T-helper 1 cell treated with Interleukin-12 subunit alpha and Interleukin-12 subunit beta and Interleukin-4 antibody, amounts not matched to agents 30 μg/mL and 1 μg/mL, for 36 hours (primary cell): Measurements from ENCODE around the gene AKNAD1.

ENCODE experiments used
- H3K27ac Mint-ChIP-seq: one replicate; pipeline ENCODE4 v1.8.0; 2021; ENCODE audit warnings: mild to moderate bottlenecking, mixed read lengths
- H3K27me3 Mint-ChIP-seq: one replicate; pipeline ENCODE4 v1.8.0; 2021; ENCODE audit warnings: low read depth, mixed read lengths
- H3K36me3 Mint-ChIP-seq: one replicate; pipeline ENCODE4 v1.8.0; 2021; ENCODE audit warnings: low read depth, mixed read lengths
- H3K4me1 Mint-ChIP-seq: one replicate; pipeline ENCODE4 v1.8.0; 2021; ENCODE audit warnings: low read depth, mixed read lengths
- H3K4me3 Mint-ChIP-seq: one replicate; pipeline ENCODE4 v1.8.0; 2021; ENCODE audit warnings: mild to moderate bottlenecking, moderate library complexity, mixed read lengths
- H3K9me3 Mint-ChIP-seq: one replicate; pipeline ENCODE4 v1.8.0; 2021; ENCODE audit warnings: mixed read lengths

AKNAD1 gene

DNA sequence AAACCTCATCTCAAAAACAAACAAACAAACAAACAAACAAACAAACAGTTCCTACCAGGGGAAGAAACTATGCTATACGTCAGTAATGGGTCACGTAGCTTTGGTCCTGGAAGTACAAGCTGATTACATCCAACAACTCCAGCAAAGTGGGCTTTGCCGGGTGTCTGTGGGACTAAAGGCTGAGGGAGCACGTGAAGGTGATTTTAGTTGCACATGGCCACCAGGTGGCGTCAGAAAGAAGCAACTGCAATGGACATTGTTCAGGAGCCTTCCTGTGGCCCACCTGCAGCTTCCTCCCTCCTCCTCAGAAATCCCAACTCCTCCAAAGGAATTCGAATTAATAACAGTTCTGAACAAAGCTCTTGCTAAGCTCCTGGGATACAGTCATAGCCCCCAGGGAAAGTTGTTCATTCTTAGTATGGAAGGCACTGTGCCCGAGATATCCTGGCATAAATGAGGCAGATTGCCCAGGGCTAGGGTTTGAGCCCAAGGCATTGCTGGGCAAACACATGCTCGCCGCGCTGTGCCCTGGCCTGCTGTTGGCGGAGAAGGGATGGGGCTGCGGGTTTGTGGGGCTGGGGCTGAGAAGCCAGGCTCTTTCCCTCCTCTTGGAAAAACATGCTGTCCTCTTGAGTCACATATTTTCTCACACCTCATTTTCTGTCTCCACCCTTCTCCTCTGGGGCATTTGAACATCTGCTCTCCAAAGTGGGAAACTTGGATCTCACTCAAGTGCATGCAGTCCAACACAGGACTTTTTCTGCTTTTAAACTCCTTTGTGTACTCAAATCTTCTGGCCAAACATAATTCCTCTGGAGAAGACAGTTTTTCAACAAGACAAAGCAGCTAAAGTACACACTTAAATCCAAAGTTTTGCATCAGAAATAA lies 28.6 kb downstream of the AKNAD1 start:
- no peaks in the 10 kb centered on the region for H3K36me3 Mint-ChIP-seq
- peaks cover 8% of the 10 kb centered on the region for H3K4me1 Mint-ChIP-seq
- H3K27ac Mint-ChIP-seq = no peak overlapping the region
- no peak overlapping the region for H3K4me3 Mint-ChIP-seq
- no peaks in the 10 kb centered on the region for H3K9me3 Mint-ChIP-seq
- H3K27me3 Mint-ChIP-seq = peaks cover 9% of the 10 kb centered on the region

DNA sequence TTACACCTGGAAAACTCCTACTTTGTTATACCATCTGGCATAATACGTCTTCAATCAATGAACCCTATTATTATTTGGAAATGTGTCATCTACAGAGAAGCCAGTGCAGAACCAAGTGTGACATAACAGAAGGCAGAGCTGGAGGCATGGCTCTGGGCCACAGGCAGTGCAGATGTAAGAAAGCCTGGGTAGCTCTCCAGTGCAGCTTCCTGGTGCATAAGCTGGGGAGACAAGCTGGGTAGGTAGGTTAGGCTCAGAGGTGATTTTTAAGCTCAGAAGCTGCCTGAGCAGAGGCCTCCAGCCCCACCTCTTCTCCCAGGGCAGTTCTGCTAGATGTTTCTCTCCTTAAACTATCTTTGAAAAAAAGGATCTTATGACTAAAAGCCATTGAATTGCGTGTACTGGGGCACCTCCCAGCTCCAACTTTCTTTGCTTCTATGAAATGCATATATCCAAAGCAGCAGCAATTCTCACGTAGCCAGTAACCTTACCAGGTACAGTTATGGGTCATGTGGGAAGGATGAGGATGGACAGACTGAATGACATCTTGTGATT lies 30.7 kb downstream of the AKNAD1 start:
- no peaks in the 10 kb centered on the region for H3K36me3 Mint-ChIP-seq
- no peaks in the 10 kb centered on the region for H3K9me3 Mint-ChIP-seq
- H3K27me3 Mint-ChIP-seq = peaks cover 23% of the 10 kb centered on the region
- H3K4me1 Mint-ChIP-seq = peaks cover 9% of the 10 kb centered on the region
- no peak overlapping the region for H3K27ac Mint-ChIP-seq
- no peak overlapping the region for H3K4me3 Mint-ChIP-seq

GRCh38 chr1:108824051-108824450 lies 32.8 kb downstream of the AKNAD1 start:
- Mint-ChIP-seq H3K27me3 (peaks cover 23% of the 10 kb centered on the region), H3K4me1 (peaks cover 9% of the 10 kb centered on the region), H3K4me3 (no peak overlapping the region), H3K27ac (no peak overlapping the region), H3K36me3 (no peaks in the 10 kb centered on the region), H3K9me3 (no peaks in the 10 kb centered on the region)

DNA sequence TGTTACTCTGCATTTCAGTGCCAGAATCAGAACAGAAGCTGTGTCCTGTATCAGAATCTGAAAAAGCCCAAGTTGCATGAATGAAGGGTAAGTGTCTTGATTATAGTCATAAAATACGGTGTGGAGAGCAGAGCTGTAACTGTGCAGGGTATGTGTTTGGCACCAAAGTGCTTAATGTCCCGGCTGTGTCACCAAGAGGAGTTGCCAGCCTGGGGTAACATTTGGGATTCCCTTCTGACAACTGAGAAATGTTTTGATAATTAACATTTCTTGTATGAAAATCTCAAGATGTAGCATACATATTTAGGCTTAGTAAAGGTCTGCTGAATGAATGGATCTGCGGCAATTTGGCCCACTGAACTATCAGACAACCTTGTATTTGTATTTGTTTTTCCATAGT lies 33.3 kb downstream of the AKNAD1 start:
- Mint-ChIP-seq H3K4me1 (peaks cover 9% of the 10 kb centered on the region), H3K27ac (no peak overlapping the region), H3K27me3 (peaks cover 23% of the 10 kb centered on the region), H3K4me3 (no peak overlapping the region), H3K9me3 (no peaks in the 10 kb centered on the region), H3K36me3 (no peaks in the 10 kb centered on the region)

GRCh38 chr1:108819878-108820277 lies 37.0 kb downstream of the AKNAD1 start:
- Mint-ChIP-seq H3K9me3 (no peaks in the 10 kb centered on the region), H3K27ac (no peak overlapping the region), H3K4me1 (peaks cover 4% of the 10 kb centered on the region), H3K4me3 (no peak overlapping the region), H3K36me3 (no peaks in the 10 kb centered on the region), H3K27me3 (peaks cover 28% of the 10 kb centered on the region)

DNA sequence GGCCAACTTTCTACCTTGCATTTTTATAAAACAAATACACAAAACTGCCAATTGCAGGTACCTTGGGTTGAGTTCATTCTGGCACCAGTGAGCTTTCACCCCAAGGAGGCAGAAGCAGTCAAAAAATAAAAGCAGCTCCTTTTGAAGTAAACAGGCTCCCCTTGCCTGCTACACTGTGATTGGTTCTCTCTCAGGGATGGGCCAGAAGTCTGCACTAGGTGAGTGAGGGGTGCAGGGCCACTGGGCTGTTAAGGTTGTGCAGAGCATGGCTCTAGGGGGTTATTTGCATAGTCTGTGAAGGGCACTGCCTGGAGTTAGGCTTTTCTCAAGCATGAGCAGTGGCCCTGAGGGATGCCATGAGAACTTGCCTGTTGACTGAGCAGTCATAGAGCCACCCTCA lies 39.1 kb downstream of the AKNAD1 start:
- no peaks in the 10 kb centered on the region for H3K9me3 Mint-ChIP-seq
- peaks cover 20% of the 10 kb centered on the region for H3K27me3 Mint-ChIP-seq
- peaks cover 2% of the 10 kb centered on the region for H3K36me3 Mint-ChIP-seq
- H3K4me1 Mint-ChIP-seq = peaks cover 4% of the 10 kb centered on the region
- no peak overlapping the region for H3K27ac Mint-ChIP-seq
- no peak overlapping the region for H3K4me3 Mint-ChIP-seq

DNA sequence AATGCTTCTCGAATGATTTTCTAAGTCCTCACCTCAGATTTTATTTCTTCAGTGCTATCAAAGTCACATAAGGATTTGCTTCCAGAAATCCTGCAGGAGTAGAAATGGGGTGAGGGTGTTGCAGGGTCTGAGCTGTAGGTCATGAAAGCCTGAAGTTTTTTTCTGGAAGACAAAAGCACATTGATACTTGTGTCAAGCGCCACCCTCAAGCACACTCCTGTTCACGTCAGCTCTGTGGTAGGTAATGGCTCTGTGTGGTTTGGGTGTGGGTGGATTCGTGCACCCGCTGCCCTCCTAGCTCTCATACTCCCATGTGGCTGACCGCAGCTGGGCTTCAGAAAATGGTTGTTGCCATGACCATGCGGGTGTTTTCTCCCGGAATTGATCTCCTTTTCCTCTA lies 39.9 kb downstream of the AKNAD1 start:
- Mint-ChIP-seq H3K36me3 (peaks cover 2% of the 10 kb centered on the region), H3K4me3 (no peak overlapping the region), H3K9me3 (no peaks in the 10 kb centered on the region), H3K27me3 (peaks cover 18% of the 10 kb centered on the region), H3K4me1 (peaks cover 1% of the 10 kb centered on the region), H3K27ac (no peak overlapping the region)

DNA sequence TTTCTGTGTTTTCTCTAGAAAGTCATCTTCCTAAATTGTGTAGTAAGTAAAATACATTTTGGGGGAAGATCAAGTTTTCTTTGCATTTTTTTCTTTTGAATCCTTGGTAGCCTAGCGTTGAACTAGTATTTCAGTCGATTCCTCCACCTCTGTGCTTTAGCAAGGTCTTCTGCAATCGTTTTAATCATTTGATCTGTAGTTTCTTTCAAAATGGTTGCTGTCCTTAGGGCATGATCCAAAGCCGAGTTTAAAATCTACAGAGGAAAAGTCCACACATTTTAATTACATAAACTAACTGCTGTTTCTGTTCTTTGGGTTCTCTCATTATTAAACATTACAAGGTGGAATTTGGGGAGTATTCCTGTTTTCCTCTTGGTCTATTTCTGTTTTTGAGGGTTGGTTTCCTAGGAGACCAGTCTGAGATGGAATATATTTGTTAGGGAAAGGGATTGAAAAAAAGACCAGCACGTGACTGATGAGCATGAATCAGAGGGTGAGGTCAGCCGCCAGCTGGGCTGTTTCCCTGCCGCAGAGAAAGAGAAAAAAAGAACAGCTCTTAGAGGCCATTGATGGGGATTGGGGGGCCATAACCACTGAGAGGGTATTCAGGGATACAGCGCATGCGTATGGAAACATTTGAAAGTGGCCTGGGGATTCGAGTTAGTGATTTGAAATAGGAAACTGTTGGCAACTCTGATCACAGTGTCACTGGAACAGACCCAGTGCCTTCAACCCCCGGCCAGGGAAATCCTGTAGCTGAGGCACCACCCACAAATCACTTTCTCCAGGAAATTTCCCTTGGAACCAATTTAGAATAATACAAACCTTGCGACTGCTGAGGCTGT lies 40.6 kb downstream of the AKNAD1 start:
- Mint-ChIP-seq H3K4me1 (peaks cover 1% of the 10 kb centered on the region), H3K4me3 (no peak overlapping the region), H3K27ac (no peak overlapping the region), H3K9me3 (no peaks in the 10 kb centered on the region), H3K27me3 (peaks cover 12% of the 10 kb centered on the region), H3K36me3 (peaks cover 2% of the 10 kb centered on the region)

GRCh38 chr1:108815566-108815965 lies 41.3 kb downstream of the AKNAD1 start:
- H3K9me3 Mint-ChIP-seq = no peaks in the 10 kb centered on the region
- H3K4me3 Mint-ChIP-seq = no peak overlapping the region
- peaks cover 1% of the 10 kb centered on the region for H3K4me1 Mint-ChIP-seq
- H3K36me3 Mint-ChIP-seq = peaks cover 2% of the 10 kb centered on the region
- peaks cover 11% of the 10 kb centered on the region for H3K27me3 Mint-ChIP-seq
- H3K27ac Mint-ChIP-seq = no peak overlapping the region

DNA sequence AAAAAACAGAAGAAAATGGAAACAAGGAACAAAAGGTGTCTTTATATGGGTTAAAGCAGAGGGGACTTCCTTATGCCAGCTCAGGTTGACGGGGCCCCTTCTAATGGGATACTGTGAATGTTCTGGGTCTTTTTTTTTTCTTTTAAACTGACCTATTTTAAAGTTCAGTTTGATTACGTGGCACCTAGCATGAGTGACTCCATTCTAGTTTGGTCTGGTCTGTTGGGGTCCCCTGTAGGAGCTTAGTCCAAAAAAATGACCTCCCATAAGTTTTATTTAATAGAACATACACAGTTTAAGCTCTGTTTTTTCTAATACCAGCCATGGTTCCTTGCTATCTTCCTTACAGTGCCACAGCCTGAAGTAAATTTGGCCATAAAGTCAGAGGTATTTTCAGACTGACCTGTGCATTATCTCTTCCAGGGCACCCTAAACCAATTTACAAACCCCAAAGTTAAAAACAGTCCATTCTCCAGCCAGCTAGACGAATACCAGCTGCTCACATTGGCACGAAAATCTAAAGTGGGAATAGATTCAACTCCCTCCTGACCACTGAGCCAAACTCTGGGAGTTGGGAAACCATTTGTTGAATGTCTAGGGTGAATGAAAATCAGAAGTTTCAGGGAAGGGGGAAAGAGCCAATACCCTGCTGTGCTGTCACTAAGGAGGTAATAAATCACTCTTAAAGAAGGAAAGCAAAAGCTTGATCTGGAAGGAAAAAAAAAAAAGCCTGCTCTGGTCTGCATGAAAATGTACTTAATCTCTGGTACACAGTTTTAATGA lies 42.4 kb downstream of the AKNAD1 start:
- no peak overlapping the region for H3K4me3 Mint-ChIP-seq
- no peaks in the 10 kb centered on the region for H3K9me3 Mint-ChIP-seq
- no peak overlapping the region for H3K27ac Mint-ChIP-seq
- peaks cover 1% of the 10 kb centered on the region for H3K4me1 Mint-ChIP-seq
- H3K27me3 Mint-ChIP-seq = peaks cover 11% of the 10 kb centered on the region
- peaks cover 4% of the 10 kb centered on the region for H3K36me3 Mint-ChIP-seq

DNA sequence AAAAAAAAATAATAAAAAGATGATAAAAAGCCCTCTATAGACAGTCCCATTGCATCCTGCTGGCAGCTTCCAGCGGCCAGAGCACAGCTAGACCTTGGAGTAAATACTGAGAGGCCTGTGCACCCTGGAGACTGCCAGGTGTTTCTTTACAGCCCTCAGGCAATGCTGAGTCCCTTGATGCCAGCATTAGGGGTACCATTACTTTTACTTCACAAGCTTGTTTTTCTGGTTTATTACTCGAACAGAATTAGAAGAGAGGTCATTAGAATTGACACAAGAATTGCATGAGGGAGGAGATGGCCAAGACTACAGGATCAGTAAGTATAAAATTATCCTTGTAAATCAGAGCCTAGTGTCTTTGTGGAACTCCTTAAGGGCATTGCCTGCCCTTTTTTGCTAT lies 43.6 kb downstream of the AKNAD1 start:
- Mint-ChIP-seq H3K36me3 (peaks cover 10% of the 10 kb centered on the region), H3K27me3 (peaks cover 11% of the 10 kb centered on the region), H3K9me3 (no peaks in the 10 kb centered on the region), H3K27ac (no peak overlapping the region), H3K4me3 (no peak overlapping the region), H3K4me1 (peaks cover 1% of the 10 kb centered on the region)

- H3K36me3 Mint-ChIP-seq = peaks cover 13% of the 10 kb centered on the region
- peaks cover 7% of the 10 kb centered on the region for H3K27me3 Mint-ChIP-seq
- H3K27ac Mint-ChIP-seq = no peak overlapping the region
- H3K4me3 Mint-ChIP-seq = no peak overlapping the region
- H3K9me3 Mint-ChIP-seq = no peaks in the 10 kb centered on the region
- H3K4me1 Mint-ChIP-seq = peaks cover 1% of the 10 kb centered on the region
Measured at GRCh38 chr1:108811611-108812010, 45.3 kb downstream of the AKNAD1 start.

DNA sequence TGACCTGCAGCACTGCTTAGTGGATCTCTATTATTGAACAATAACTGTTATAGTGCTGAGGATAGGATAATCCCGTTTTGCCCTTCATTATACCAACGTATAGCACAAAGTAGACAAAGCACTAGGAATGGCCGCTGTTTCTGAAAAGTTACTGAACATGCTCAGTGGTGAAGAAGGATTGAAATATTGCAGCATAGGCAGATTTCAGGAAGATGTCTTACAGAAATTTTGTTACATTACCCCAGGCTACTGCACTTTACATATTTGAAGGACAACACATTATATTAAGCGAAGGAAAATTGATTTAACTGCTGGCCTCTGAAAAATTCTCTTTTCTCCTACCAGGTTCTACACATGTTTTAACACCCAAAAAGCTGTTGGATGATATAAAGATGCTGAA lies 48.5 kb downstream of the AKNAD1 start:
- no peaks in the 10 kb centered on the region for H3K4me1 Mint-ChIP-seq
- no peak overlapping the region for H3K4me3 Mint-ChIP-seq
- no peaks in the 10 kb centered on the region for H3K27me3 Mint-ChIP-seq
- H3K36me3 Mint-ChIP-seq = peaks cover 25% of the 10 kb centered on the region
- no peaks in the 10 kb centered on the region for H3K9me3 Mint-ChIP-seq
- no peak overlapping the region for H3K27ac Mint-ChIP-seq

DNA sequence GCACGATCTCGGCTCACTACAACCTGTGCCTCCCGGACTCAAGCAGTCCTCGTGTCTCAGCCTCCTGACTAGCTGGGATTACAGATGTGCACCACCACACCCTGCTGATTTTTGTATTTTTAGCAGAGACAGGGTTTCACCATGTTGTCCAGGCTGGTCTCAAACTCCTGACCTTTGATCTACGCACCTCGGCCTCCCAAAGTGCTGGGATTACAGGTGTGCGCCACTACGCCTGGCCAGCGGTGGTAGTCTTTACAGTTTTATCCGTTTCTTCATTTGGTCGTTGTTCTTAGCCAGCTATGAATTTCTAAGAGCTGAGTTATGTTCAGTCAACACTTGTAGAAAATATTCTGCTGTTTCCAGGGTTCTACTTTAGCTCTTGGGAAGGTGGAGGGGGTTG lies 53.3 kb downstream of the AKNAD1 start:
- Mint-ChIP-seq H3K4me1 (no peaks in the 10 kb centered on the region), H3K36me3 (peaks cover 38% of the 10 kb centered on the region)

More for the DNA sequence above, 53.3 kb downstream of the AKNAD1 start:
- no peak overlapping the region for H3K4me3 Mint-ChIP-seq
- H3K9me3 Mint-ChIP-seq = no peaks in the 10 kb centered on the region
- no peaks in the 10 kb centered on the region for H3K27me3 Mint-ChIP-seq
- no peak overlapping the region for H3K27ac Mint-ChIP-seq
